MCF 10A (cell line): Measurements from ENCODE around the gene FAF1. TPM values are rescaled to one million over a fixed set of nuclear protein-coding genes. Genes with fewer than 3 reads are reported as not detected.

Source experiments
- BruUV-seq: library from RNA; stranded (reverse); fragments of 400-500 nt; replicated peaks from 2 replicates; lab custom pipeline; 2021; lab: Mats Ljungman, UMichigan
- CTCF ChIA-PET: fragments of 300-600 bp; sonication (Branson Sonifier 250); formaldehyde crosslinking; extraction: SDS; loops from one replicate; lab custom pipeline; 2021; ENCODE audit warnings: antibody characterized with exemption, inconsistent platforms; lab: Yijun Ruan, JAX
- POLR2A ChIA-PET: fragments of 300-600, 350-650 bp; sonication (Branson Sonifier 250); formaldehyde crosslinking; extraction: SDS; loops from one replicate; lab custom pipeline; 2020; ENCODE audit warnings: antibody characterized with exemption, inconsistent platforms; lab: Yijun Ruan, JAX
- DNase-seq: peaks from one replicate; pipeline ENCODE4 v3.0.0-alpha.2; 2018; ENCODE audit not compliant: unreplicated experiment
- H3K27ac Mint-ChIP-seq: one replicate; pipeline ENCODE4 v1.8.0; 2022; ENCODE audit warnings: mild to moderate bottlenecking, low read depth, mixed read lengths; ENCODE audit not compliant: unreplicated experiment
- H3K27me3 Mint-ChIP-seq: one replicate; pipeline ENCODE4 v1.8.0; 2022; ENCODE audit warnings: mixed read lengths; ENCODE audit not compliant: insufficient read depth, unreplicated experiment
- H3K36me3 Mint-ChIP-seq: one replicate; pipeline ENCODE4 v1.8.0; 2022; ENCODE audit warnings: mild to moderate bottlenecking, moderate library complexity, mixed read lengths; ENCODE audit not compliant: insufficient read depth, unreplicated experiment
- H3K4me1 Mint-ChIP-seq: one replicate; pipeline ENCODE4 v1.8.0; 2022; ENCODE audit warnings: mixed read lengths; ENCODE audit not compliant: insufficient read depth, unreplicated experiment
- H3K4me3 Mint-ChIP-seq: one replicate; pipeline ENCODE4 v1.8.0; 2022; ENCODE audit warnings: mild to moderate bottlenecking, moderate library complexity, mixed read lengths; ENCODE audit not compliant: unreplicated experiment
- H3K9me3 Mint-ChIP-seq: one replicate; pipeline ENCODE4 v1.8.0; 2022; ENCODE audit warnings: mixed read lengths; ENCODE audit not compliant: unreplicated experiment
- CTCF ChIP-seq: fragments of 200-600 bp; IDR thresholded peaks from one replicate; pipeline ENCODE4 v1.8.0; 2022; ENCODE audit warnings: antibody characterized with exemption, mild to moderate bottlenecking; ENCODE audit not compliant: unreplicated experiment
- intact Hi-C: fragments of 100-400 bp; cut with micrococcal nuclease; formaldehyde crosslinking; loops from 2 replicates; pipeline ENCODE4 v1.14.1; 2022
- total RNA-seq: library from RNA; stranded (reverse); gene quantifications from 2 replicates; pipeline ENCODE4 v1.2.3, GENCODE V29; 2022

FAF1 gene
- total RNA-seq, 1 experiment from 2014 or later = 93.2 TPM

GRCh38 chr1:50476800-50477199 is 483.3 kb downstream of the FAF1 start:
- TF ChIP-seq CTCF = no peak
- Mint-ChIP-seq H3K36me3 (peaks cover 17% of the 10 kb centered on the region), H3K9me3 (no peaks in the 10 kb centered on the region), H3K4me1 (no peaks in the 10 kb centered on the region), H3K4me3 (no peak overlapping the region), H3K27ac (no peak overlapping the region), H3K27me3 (no peaks in the 10 kb centered on the region)
- no TSS peak for BruUV-seq
- POLR2A ChIA-PET = interaction anchor here (0.6 to 1.7 kb wide), 3 partner anchors 16 to 26 kb away, joined by 3 to 5 read pairs (median 3); no protein-coding TSS in a partner anchor
- DNase-seq = no peak
- CTCF ChIA-PET = interaction anchor here (0.5 to 0.6 kb wide), 2 partner anchors 26 to 109 kb away, joined by 3 read pairs; no protein-coding TSS in a partner anchor
- intact Hi-C loops = no loop called here

- Mint-ChIP-seq H3K27me3 (no peaks in the 10 kb centered on the region), H3K4me3 (no peak overlapping the region), H3K9me3 (no peaks in the 10 kb centered on the region), H3K36me3 (peaks cover 23% of the 10 kb centered on the region), H3K4me1 (no peaks in the 10 kb centered on the region), H3K27ac (no peak overlapping the region)
- CTCF ChIA-PET = interaction anchor here (0.5 to 0.7 kb wide), 3 partner anchors 64 to 1915 kb away, joined by 3 to 4 read pairs (median 3); no protein-coding TSS in a partner anchor
- no peak for TF ChIP-seq CTCF
- DNase-seq = peak; percentile 4
- intact Hi-C loops = no loop called here
- POLR2A ChIA-PET = interaction anchor here (0.7 kb wide), 1 partner anchor 8 kb away, joined by 3 read pairs; no protein-coding TSS in a partner anchor
- no TSS peak for BruUV-seq
These were observed 484.9 kb downstream of the FAF1 start for GRCh38 chr1:50474859-50475809.

GRCh38 chr1:50473513-50473912 is 486.6 kb downstream of the FAF1 start:
- POLR2A ChIA-PET = no interaction called here
- DNase-seq = no peak
- intact Hi-C loops = no loop called here

More at GRCh38 chr1:50473513-50473912, 486.6 kb downstream of the FAF1 start:
- H3K9me3 Mint-ChIP-seq = no peaks in the 10 kb centered on the region
- CTCF ChIA-PET = interaction anchor here (0.7 kb wide), 1 partner anchor 54 kb away, joined by 5 read pairs; no protein-coding TSS in a partner anchor
- no peaks in the 10 kb centered on the region for H3K27me3 Mint-ChIP-seq
- H3K4me3 Mint-ChIP-seq = no peak overlapping the region
- no peak overlapping the region for H3K27ac Mint-ChIP-seq
- TF ChIP-seq CTCF = no peak
- H3K36me3 Mint-ChIP-seq = peaks cover 23% of the 10 kb centered on the region
- no TSS peak for BruUV-seq
- H3K4me1 Mint-ChIP-seq = no peaks in the 10 kb centered on the region
